WTC11 (cell line): Measurements from ENCODE around the gene CCK. TPM values are rescaled to one million over a fixed set of nuclear protein-coding genes. Genes with fewer than 3 reads are reported as not detected.
A peak's percentile ranks its signal among the peaks of the same experiment; 100 is the strongest.

Experiments used
- ATAC-seq: fragments of 200-7000 bp; cut with Tn5 transposase; 2 replicates; pipeline ENCODE4 v1.10.0; 2021; ENCODE audit warnings: mild to moderate bottlenecking, moderate library complexity
- CTCF ChIA-PET: fragments of 300-600 bp; sonication (Branson Sonifier 250); formaldehyde crosslinking; loops from one replicate; lab custom pipeline; 2021; ENCODE audit warnings: antibody characterized with exemption; lab: Charles Lee
- POLR2A ChIA-PET: fragments of 350-600 bp; sonication (Branson Sonifier 250); formaldehyde crosslinking; loops from one replicate; lab custom pipeline; 2021; ENCODE audit warnings: antibody characterized with exemption; lab: Charles Lee
- DNase-seq: peaks from one replicate; pipeline ENCODE4 v3.0.0; 2021; ENCODE audit warnings: low spot score
- H3K27ac Mint-ChIP-seq: 2 replicates; pipeline ENCODE4 v1.8.0; 2021; ENCODE audit warnings: mixed read lengths
- H3K27me3 Mint-ChIP-seq: 2 replicates; pipeline ENCODE4 v1.8.0; 2021; ENCODE audit warnings: low read depth, mild to moderate bottlenecking, moderate library complexity, mixed read lengths
- H3K36me3 Mint-ChIP-seq: 2 replicates; pipeline ENCODE4 v1.8.0; 2021; ENCODE audit warnings: mixed read lengths
- H3K4me1 Mint-ChIP-seq: 2 replicates; pipeline ENCODE4 v1.8.0; 2022; ENCODE audit warnings: mixed read lengths
- H3K4me3 Mint-ChIP-seq: 2 replicates; pipeline ENCODE4 v1.8.0; 2021; ENCODE audit warnings: mild to moderate bottlenecking, moderate library complexity, mixed read lengths
- H3K9me3 Mint-ChIP-seq: 2 replicates; pipeline ENCODE4 v1.8.0; 2021; ENCODE audit warnings: mixed read lengths
- CREB1 ChIP-seq: sonication (generic); formaldehyde crosslinking; IDR thresholded peaks from 2 replicates; pipeline ENCODE4 v1.8.0; 2023; ENCODE audit warnings: mild to moderate bottlenecking, missing genetic modification reagents
- ETV6 ChIP-seq: sonication (generic); formaldehyde crosslinking; IDR thresholded peaks from 2 replicates; pipeline ENCODE4 v1.8.1; 2022; ENCODE audit warnings: mild to moderate bottlenecking, missing genetic modification reagents
- FOXJ3 ChIP-seq: sonication (generic); formaldehyde crosslinking; IDR thresholded peaks from 2 replicates; pipeline ENCODE4 v1.9.0; 2021; ENCODE audit warnings: missing genetic modification reagents, mild to moderate bottlenecking, borderline replicate concordance
- FOXP1 ChIP-seq: sonication (generic); formaldehyde crosslinking; IDR thresholded peaks from 2 replicates; pipeline ENCODE4 v1.8.0; 2022; ENCODE audit warnings: missing genetic modification reagents, mild to moderate bottlenecking, moderate library complexity, borderline replicate concordance
- HMGA2 ChIP-seq: fragments of 250-450 bp; sonication (Bioruptor Pico); IDR thresholded peaks from 2 replicates; pipeline ENCODE4 v1.4.0; 2021; ENCODE audit warnings: mild to moderate bottlenecking, moderate library complexity
- IRF1 ChIP-seq: sonication (generic); formaldehyde crosslinking; IDR thresholded peaks from 2 replicates; pipeline ENCODE4 v1.8.0; 2023; ENCODE audit warnings: missing genetic modification reagents
- MAX ChIP-seq: sonication (generic); formaldehyde crosslinking; IDR thresholded peaks from 2 replicates; pipeline ENCODE4 v1.8.0; 2022; ENCODE audit warnings: mild to moderate bottlenecking, missing genetic modification reagents
- ZBTB21 ChIP-seq: sonication (generic); formaldehyde crosslinking; IDR thresholded peaks from 2 replicates; pipeline ENCODE4 v1.8.1; 2023; ENCODE audit warnings: mild to moderate bottlenecking, missing genetic modification reagents, borderline replicate concordance
- ZNF532 ChIP-seq: fragments of 250-450 bp; sonication (Bioruptor Pico); IDR thresholded peaks from 2 replicates; pipeline ENCODE4 v1.9.0; 2021; ENCODE audit warnings: mild to moderate bottlenecking, borderline replicate concordance
- total RNA-seq: library from RNA; stranded (reverse); gene quantifications from 3 replicates; pipeline ENCODE4 v1.2.3, GENCODE V29; 2021
- TF ChIP-seq, protein P1 (sequence below): sonication (generic); formaldehyde crosslinking; IDR thresholded peaks from 2 replicates; pipeline ENCODE4 v1.8.0; 2022; ENCODE audit warnings: mild to moderate bottlenecking, missing genetic modification reagents
- TF ChIP-seq, protein P2 (sequence below): sonication (generic); formaldehyde crosslinking; IDR thresholded peaks from 2 replicates; pipeline ENCODE4 v1.8.0; 2022; ENCODE audit warnings: mild to moderate bottlenecking, missing genetic modification reagents
- TF ChIP-seq, protein P3 (sequence below): fragments of 250-450 bp; sonication (Bioruptor Pico); IDR thresholded peaks from 2 replicates; pipeline ENCODE4 v1.9.0; 2021; ENCODE audit warnings: mild to moderate bottlenecking

Gene CCK
- total RNA-seq, 1 experiment from 2014 or later: 0.50 TPM

- peaks cover 60% of the 10 kb centered on the region for H3K27me3 Mint-ChIP-seq
- H3K4me3 Mint-ChIP-seq: no peak overlapping the region
- H3K9me3 Mint-ChIP-seq: peaks cover 1% of the 10 kb centered on the region; the same call in 1 of the 2 replicates
- no peaks in the 10 kb centered on the region for H3K36me3 Mint-ChIP-seq
- ATAC-seq (no peak), DNase-seq (no peak)
- no peak for TF ChIP-seq ZNF532 (CRISPR knock-in tag)
- H3K4me1 Mint-ChIP-seq: peaks cover 18% of the 10 kb centered on the region
- ChIA-PET CTCF (interaction anchor here (0.8 to 6.3 kb wide), 4 partner anchors 18 to 271 kb away, joined by 4 to 24 read pairs (median 8); no protein-coding TSS in a partner anchor), POLR2A (interaction anchor here (0.7 kb wide), 1 partner anchor 242 kb away, joined by 3 read pairs; no protein-coding TSS in a partner anchor)
- H3K27ac Mint-ChIP-seq: no peak overlapping the region
Measured at GRCh38 chr3:42265059-42265991, 660 bp downstream of the CCK start.

- CTCF ChIA-PET: interaction anchor here (0.5 to 6.3 kb wide), 7 partner anchors 17 to 272 kb away, joined by 3 to 24 read pairs (median 6); no protein-coding TSS in a partner anchor
- H3K36me3 Mint-ChIP-seq: no peaks in the 10 kb centered on the region
- peak; percentile 70 for DNase-seq
- H3K27ac Mint-ChIP-seq: no peak overlapping the region
- no peaks in the 10 kb centered on the region for H3K9me3 Mint-ChIP-seq
- TF ChIP-seq, protein P1, sequence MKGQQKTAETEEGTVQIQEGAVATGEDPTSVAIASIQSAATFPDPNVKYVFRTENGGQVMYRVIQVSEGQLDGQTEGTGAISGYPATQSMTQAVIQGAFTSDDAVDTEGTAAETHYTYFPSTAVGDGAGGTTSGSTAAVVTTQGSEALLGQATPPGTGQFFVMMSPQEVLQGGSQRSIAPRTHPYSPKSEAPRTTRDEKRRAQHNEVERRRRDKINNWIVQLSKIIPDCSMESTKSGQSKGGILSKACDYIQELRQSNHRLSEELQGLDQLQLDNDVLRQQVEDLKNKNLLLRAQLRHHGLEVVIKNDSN (CRISPR knock-in tag): peak; percentile 18; the same call in 1 of the 2 replicates
- peak; percentile 68; the same call in 1 of the 2 replicates for TF ChIP-seq FOXP1 (CRISPR knock-in tag)
- peak; percentile 77; the same call in 1 of the 2 replicates for TF ChIP-seq IRF1 (CRISPR knock-in tag)
- 0 out of 2 replicates have a peak, but pooled peaks have one; percentile 15 for TF ChIP-seq ETV6
- TF ChIP-seq CREB1 (CRISPR knock-in tag): 0 out of 2 replicates have a peak, but pooled peaks have one; percentile 40
- TF ChIP-seq ZBTB21 (CRISPR knock-in tag): no peak
- TF ChIP-seq HMGA2 (CRISPR knock-in tag): no peak
- TF ChIP-seq, protein P2, sequence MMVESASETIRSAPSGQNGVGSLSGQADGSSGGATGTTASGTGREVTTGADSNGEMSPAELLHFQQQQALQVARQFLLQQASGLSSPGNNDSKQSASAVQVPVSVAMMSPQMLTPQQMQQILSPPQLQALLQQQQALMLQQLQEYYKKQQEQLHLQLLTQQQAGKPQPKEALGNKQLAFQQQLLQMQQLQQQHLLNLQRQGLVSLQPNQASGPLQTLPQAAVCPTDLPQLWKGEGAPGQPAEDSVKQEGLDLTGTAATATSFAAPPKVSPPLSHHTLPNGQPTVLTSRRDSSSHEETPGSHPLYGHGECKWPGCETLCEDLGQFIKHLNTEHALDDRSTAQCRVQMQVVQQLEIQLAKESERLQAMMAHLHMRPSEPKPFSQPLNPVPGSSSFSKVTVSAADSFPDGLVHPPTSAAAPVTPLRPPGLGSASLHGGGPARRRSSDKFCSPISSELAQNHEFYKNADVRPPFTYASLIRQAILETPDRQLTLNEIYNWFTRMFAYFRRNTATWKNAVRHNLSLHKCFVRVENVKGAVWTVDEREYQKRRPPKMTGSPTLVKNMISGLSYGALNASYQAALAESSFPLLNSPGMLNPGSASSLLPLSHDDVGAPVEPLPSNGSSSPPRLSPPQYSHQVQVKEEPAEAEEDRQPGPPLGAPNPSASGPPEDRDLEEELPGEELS (CRISPR knock-in tag): peak; percentile 78
- TF ChIP-seq FOXJ3: no peak
- peak; percentile 86 for TF ChIP-seq MAX (CRISPR knock-in tag)
- TF ChIP-seq, protein P3, sequence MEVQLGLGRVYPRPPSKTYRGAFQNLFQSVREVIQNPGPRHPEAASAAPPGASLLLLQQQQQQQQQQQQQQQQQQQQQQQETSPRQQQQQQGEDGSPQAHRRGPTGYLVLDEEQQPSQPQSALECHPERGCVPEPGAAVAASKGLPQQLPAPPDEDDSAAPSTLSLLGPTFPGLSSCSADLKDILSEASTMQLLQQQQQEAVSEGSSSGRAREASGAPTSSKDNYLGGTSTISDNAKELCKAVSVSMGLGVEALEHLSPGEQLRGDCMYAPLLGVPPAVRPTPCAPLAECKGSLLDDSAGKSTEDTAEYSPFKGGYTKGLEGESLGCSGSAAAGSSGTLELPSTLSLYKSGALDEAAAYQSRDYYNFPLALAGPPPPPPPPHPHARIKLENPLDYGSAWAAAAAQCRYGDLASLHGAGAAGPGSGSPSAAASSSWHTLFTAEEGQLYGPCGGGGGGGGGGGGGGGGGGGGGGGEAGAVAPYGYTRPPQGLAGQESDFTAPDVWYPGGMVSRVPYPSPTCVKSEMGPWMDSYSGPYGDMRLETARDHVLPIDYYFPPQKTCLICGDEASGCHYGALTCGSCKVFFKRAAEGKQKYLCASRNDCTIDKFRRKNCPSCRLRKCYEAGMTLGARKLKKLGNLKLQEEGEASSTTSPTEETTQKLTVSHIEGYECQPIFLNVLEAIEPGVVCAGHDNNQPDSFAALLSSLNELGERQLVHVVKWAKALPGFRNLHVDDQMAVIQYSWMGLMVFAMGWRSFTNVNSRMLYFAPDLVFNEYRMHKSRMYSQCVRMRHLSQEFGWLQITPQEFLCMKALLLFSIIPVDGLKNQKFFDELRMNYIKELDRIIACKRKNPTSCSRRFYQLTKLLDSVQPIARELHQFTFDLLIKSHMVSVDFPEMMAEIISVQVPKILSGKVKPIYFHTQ (CRISPR knock-in tag): no peak
- TF ChIP-seq, all 79 proteins: peak for 7
- ATAC-seq: peak; percentile 63
- peak overlapping the region; percentile 63 for H3K4me3 Mint-ChIP-seq
- H3K4me1 Mint-ChIP-seq: peaks cover 18% of the 10 kb centered on the region
- H3K27me3 Mint-ChIP-seq: peaks cover 54% of the 10 kb centered on the region
- POLR2A ChIA-PET: interaction anchor here (0.5 to 0.7 kb wide), 2 partner anchors 188 to 243 kb away, joined by 3 read pairs; no protein-coding TSS in a partner anchor
Measured at GRCh38 chr3:42264399-42265058, 1.5 kb downstream of the CCK start.
